Natural killer cell (primary cell): ENCODE measurements around the gene NAALADL1. TPM values are rescaled to one million over a fixed set of nuclear protein-coding genes. Genes with fewer than 3 reads are reported as not detected.
"Not testable (repeated sequence)": the region's sequence is repeated elsewhere in the genome, so short reads cannot be mapped to it uniquely, and the experiment has no call there.

ENCODE experiments used
- ATAC-seq, 3 donors: fragments of 150-1000 bp in 2 of 3; fragments of 200-7000 bp in 1 of 3; cut with Tn5 transposase; 1 replicate in 1 of 3; 2 replicates in 2 of 3; pipeline ENCODE4 v1.10.0; 2021; ENCODE audit warnings: mild to moderate bottlenecking in 2 of 3, moderate library complexity in 2 of 3
- DNase-seq, 2 donors: peaks; one replicate each; pipeline versions ENCODE4 v3.0.0 to v3.0.0-alpha.2; 2013 to 2021; ENCODE audit warnings: mixed read lengths in 1 of 2
- H3K27ac ChIP-seq: one replicate; pipeline ENCODE4 v1.5.1; 2013; ENCODE audit warnings: mild to moderate bottlenecking, low read length
- H3K27me3 ChIP-seq: one replicate; pipeline ENCODE4 v1.6.1; 2013; ENCODE audit warnings: low read length; ENCODE audit not compliant: control insufficient read depth, insufficient read depth
- H3K36me3 ChIP-seq: one replicate; pipeline ENCODE4 v1.6.1; 2013; ENCODE audit warnings: low read length; ENCODE audit not compliant: control insufficient read depth, insufficient read depth
- H3K4me1 ChIP-seq: one replicate; pipeline ENCODE4 v1.6.1; 2013; ENCODE audit warnings: low read length; ENCODE audit not compliant: control insufficient read depth, insufficient read depth
- H3K4me3 ChIP-seq: one replicate; pipeline ENCODE4 v1.5.1; 2013; ENCODE audit warnings: low read length
- H3K9me3 ChIP-seq: one replicate; pipeline ENCODE4 v1.6.1; 2013; ENCODE audit warnings: low read length; ENCODE audit not compliant: control insufficient read depth, insufficient read depth
- H3K27ac Mint-ChIP-seq, 2 donors: one replicate each; pipeline ENCODE4 v1.8.0; 2022; ENCODE audit warnings: mild to moderate bottlenecking in 2 of 2, mixed read lengths in 2 of 2, moderate library complexity in 1 of 2
- H3K27me3 Mint-ChIP-seq, 2 donors: one replicate each; pipeline ENCODE4 v1.8.0; 2022; ENCODE audit warnings: low read depth in 2 of 2, mixed read lengths in 2 of 2
- H3K36me3 Mint-ChIP-seq: one replicate; pipeline ENCODE4 v1.8.0; 2022; ENCODE audit warnings: mixed read lengths
- H3K4me1 Mint-ChIP-seq, 2 donors: one replicate each; pipeline ENCODE4 v1.8.0; 2022; ENCODE audit warnings: mixed read lengths in 2 of 2
- H3K4me3 Mint-ChIP-seq: one replicate; pipeline ENCODE4 v1.8.0; 2022; ENCODE audit warnings: mild to moderate bottlenecking, moderate library complexity, mixed read lengths
- H3K9me3 Mint-ChIP-seq, 2 donors: one replicate each; pipeline ENCODE4 v1.8.0; 2022; ENCODE audit warnings: mixed read lengths in 2 of 2
- CTCF ChIP-seq: fragments of 200-600 bp; IDR thresholded peaks from one replicate; pipeline ENCODE4 v1.8.0; 2022; ENCODE audit warnings: antibody characterized with exemption
- WGBS: methylation state at CpG from one replicate; pipeline ENCODE4 v1.1.7; 2013; ENCODE audit warnings: missing lambda C conversion rate; ENCODE audit not compliant: insufficient coverage; 5-methylcytosine and 5-hydroxymethylcytosine counted together
- intact Hi-C: fragments of 100-400 bp; cut with micrococcal nuclease; formaldehyde crosslinking; loops from one replicate; pipeline ENCODE4 v1.14.2; 2022
- total RNA-seq, 4 donors: library from RNA; stranded (reverse); fragments of 120-200 nt in 1 of 4; gene quantifications; one replicate each; pipeline versions ENCODE4 v1.2.3 to v1.2.4, GENCODE V29; 2013 to 2022

NAALADL1 gene
- total RNA-seq, 3 donors from 2014 or later (not counting 1 experiment from before 2014, with no cell fraction given) = 41.6 to 54.1 (median 46.0) TPM

GRCh38 chr11:65032216-65032615 lies 26.1 kb downstream of the NAALADL1 start:
- Histone ChIP-seq H3K27me3 (no peaks in the 10 kb centered on the region), H3K9me3 (no peaks in the 10 kb centered on the region), H3K27ac (no peak overlapping the region), H3K36me3 (peaks cover 23% of the 10 kb centered on the region), H3K4me3 (no peak overlapping the region), H3K4me1 (peaks cover 8% of the 10 kb centered on the region)
- ATAC-seq (no peak), DNase-seq (no peak)
- Mint-ChIP-seq H3K9me3 (no peaks in the 10 kb centered on the region), H3K4me1 (peaks cover 9 to 11% of the 10 kb centered on the region in 2 donors), H3K27me3 (no peaks in the 10 kb centered on the region), H3K4me3 (no peak overlapping the region), H3K36me3 (no peaks in the 10 kb centered on the region), H3K27ac (no peak overlapping the region)
- WGBS = 90% methylated on average over 13 of the region's 13 CpGs
- no peak for TF ChIP-seq CTCF
- intact Hi-C loops = no loop called here

- H3K9me3 ChIP-seq = no peaks in the 10 kb centered on the region
- peaks cover 15% of the 10 kb centered on the region for H3K4me1 ChIP-seq
- peaks cover 14 to 24% of the 10 kb centered on the region in 2 donors for H3K4me1 Mint-ChIP-seq
- H3K9me3 Mint-ChIP-seq = no peaks in the 10 kb centered on the region
- 3% methylated on average over 49 of the region's 51 CpGs for WGBS
- no peaks in the 10 kb centered on the region for H3K36me3 Mint-ChIP-seq
- intact Hi-C loops = loop anchor here (1.0 to 5.0 kb wide), 4 partner anchors 14 to 110 kb away; partner anchors contain the start of genes ATG2A, SAC3D1 and TM7SF2
- H3K27me3 ChIP-seq = no peaks in the 10 kb centered on the region
- peak within 1 kb of the TSS; percentile 44 for H3K4me3 ChIP-seq
- TF ChIP-seq CTCF = peak; percentile 79
- ATAC-seq (peak; percentile 93 to 98 (median 95)), DNase-seq (peak; percentile 80 to 96)
- H3K36me3 ChIP-seq = peaks cover 6% of the 10 kb centered on the region
- H3K27ac ChIP-seq = peak within 1 kb of the TSS; percentile 67
- peak within 1 kb of the TSS; percentile 78 to 84 for H3K27ac Mint-ChIP-seq
- H3K4me3 Mint-ChIP-seq = peak within 1 kb of the TSS; percentile 87
- no peaks in the 10 kb centered on the region for H3K27me3 Mint-ChIP-seq
These were observed 30.9 kb downstream of the NAALADL1 start, which contains the start of gene SNX15 for GRCh38 chr11:65027213-65028067. SNX15 (plus strand) TSS chr11:65027439; CDS start chr11:65027538, 99 bp downstream.

GRCh38 chr11:65026810-65027209 lies 31.5 kb downstream of the NAALADL1 start:
- no peaks in the 10 kb centered on the region for H3K9me3 ChIP-seq
- H3K4me1 ChIP-seq = peaks cover 15% of the 10 kb centered on the region
- H3K9me3 Mint-ChIP-seq = no peaks in the 10 kb centered on the region
- peaks cover 14 to 24% of the 10 kb centered on the region in 2 donors for H3K4me1 Mint-ChIP-seq
- intact Hi-C loops = loop anchor here (1.0 to 5.0 kb wide), 4 partner anchors 14 to 110 kb away; partner anchors contain the start of genes ATG2A, SAC3D1 and TM7SF2
- peaks cover under 1% of the 10 kb centered on the region for H3K36me3 ChIP-seq
- no peaks in the 10 kb centered on the region for H3K27me3 Mint-ChIP-seq
- DNase-seq (no peak), ATAC-seq (no peak)
- WGBS = 83% methylated on average over 9 of the region's 10 CpGs
- H3K27ac Mint-ChIP-seq = peak overlapping the region; percentile 78 to 84
- no peaks in the 10 kb centered on the region for H3K27me3 ChIP-seq
- peak overlapping the region; percentile 67 for H3K27ac ChIP-seq
- peak overlapping the region; percentile 87 for H3K4me3 Mint-ChIP-seq
- H3K36me3 Mint-ChIP-seq = no peaks in the 10 kb centered on the region
- no peak overlapping the region for H3K4me3 ChIP-seq
- TF ChIP-seq CTCF = no peak

- WGBS = 88% methylated on average over 8 of the region's 8 CpGs
- H3K36me3 ChIP-seq = peaks cover 13% of the 10 kb centered on the region
- H3K27me3 Mint-ChIP-seq, DNase-seq, H3K27me3 ChIP-seq, H3K9me3 ChIP-seq, H3K9me3 Mint-ChIP-seq, H3K27ac Mint-ChIP-seq, H3K27ac ChIP-seq, ATAC-seq, H3K4me3 Mint-ChIP-seq, H3K36me3 Mint-ChIP-seq, intact Hi-C loops, H3K4me3 ChIP-seq: not testable (repeated sequence)
- peaks cover 14 to 24% of the 10 kb centered on the region in 2 donors for H3K4me1 Mint-ChIP-seq
- H3K4me1 ChIP-seq = peaks cover 20% of the 10 kb centered on the region
These were observed 34.9 kb downstream of the NAALADL1 start for GRCh38 chr11:65023502-65023901.
